Astrocyte of the cerebellum (primary cell): ENCODE measurements around the gene LEF1.

Experiments used
- DNase-seq: peaks from one replicate; pipeline ENCODE4 v3.0.0-alpha.2; 2011; ENCODE audit warnings: low read depth
- H3K4me3 ChIP-seq: 2 replicates; pipeline ENCODE4 v1.5.1; 2011; ENCODE audit warnings: mild to moderate bottlenecking, low read depth, low read length, moderate library complexity
- CTCF ChIP-seq: IDR thresholded peaks from 2 replicates; pipeline ENCODE4 v1.5.1; 2012; ENCODE audit warnings: low read length, low read depth, moderate library complexity, mild to moderate bottlenecking; ENCODE audit errors: missing control alignments
- in situ Hi-C: cut with HindIII; loops from 2 replicates; pipeline ENCODE4 v1.10.0; 2017; ENCODE audit warnings: low sequenced_read_pairs

LEF1 gene

GRCh38 chr4:108080747-108081146, 88.0 kb downstream of the LEF1 start:
- no peak for DNase-seq
- in situ Hi-C loops = no loop called here

GRCh38 chr4:108078024-108078733, 90.6 kb downstream of the LEF1 start:
- H3K4me3 ChIP-seq = no peak overlapping the region
- TF ChIP-seq CTCF = no peak
- in situ Hi-C loops = no loop called here
- no peak for DNase-seq

More at GRCh38 chr4:108080747-108081146, 88.0 kb downstream of the LEF1 start:
- no peak for TF ChIP-seq CTCF
- H3K4me3 ChIP-seq = no peak overlapping the region

GRCh38 chr4:108072300-108072699, 96.4 kb downstream of the LEF1 start:
- no peak for TF ChIP-seq CTCF
- no peak overlapping the region for H3K4me3 ChIP-seq
- in situ Hi-C loops = no loop called here
- DNase-seq = no peak

- in situ Hi-C loops = no loop called here
- H3K4me3 ChIP-seq = no peak overlapping the region
- DNase-seq = no peak
- no peak for TF ChIP-seq CTCF
Observed at GRCh38 chr4:108070775-108071174, 98.0 kb downstream of the LEF1 start.

- no peak for TF ChIP-seq CTCF
- H3K4me3 ChIP-seq = no peak overlapping the region
- no peak for DNase-seq
- in situ Hi-C loops = no loop called here
Observed at GRCh38 chr4:108068442-108068841, 100.3 kb downstream of the LEF1 start.

- DNase-seq = no peak
- TF ChIP-seq CTCF = no peak
- in situ Hi-C loops = no loop called here
- H3K4me3 ChIP-seq = no peak overlapping the region
Observed at GRCh38 chr4:108060686-108061321, 107.9 kb downstream of the LEF1 start.
